NB4 (cell line): Measurements from ENCODE around the gene PRKAG3.

Source experiments
- CTCF ChIP-seq: IDR thresholded peaks from one replicate; pipeline ENCODE4 v1.5.1; 2012; ENCODE audit warnings: low read depth, low read length
- POLR2A ChIP-seq: IDR thresholded peaks from 2 replicates; pipeline ENCODE4 v1.6.1; 2011; ENCODE audit warnings: mild to moderate bottlenecking; ENCODE audit not compliant: insufficient read length; ENCODE audit errors: extremely low read depth

- TF ChIP-seq POLR2A: no peak
- no peak for TF ChIP-seq CTCF
Observed at GRCh38 chr2:218833023-218833609, 1.5 kb upstream of the PRKAG3 start.
